Nephron (organoid): ENCODE results near the gene VWA3B.

Experiments used
- H3K27ac Mint-ChIP-seq, 3 experiments: 2 replicates each; pipeline ENCODE4 v1.8.0; 2020; ENCODE audit warnings: mixed read lengths in 3 of 3, mild to moderate bottlenecking in 2 of 3, moderate library complexity in 1 of 3
- H3K27me3 Mint-ChIP-seq: 2 replicates; pipeline ENCODE4 v1.8.0; 2021; ENCODE audit warnings: low read depth, mild to moderate bottlenecking, moderate library complexity, mixed read lengths
- H3K36me3 Mint-ChIP-seq: 2 replicates; pipeline ENCODE4 v1.8.0; 2020; ENCODE audit warnings: low read depth, mixed read lengths
- H3K4me1 Mint-ChIP-seq: 2 replicates; pipeline ENCODE4 v1.8.0; 2020; ENCODE audit warnings: mixed read lengths
- H3K4me3 Mint-ChIP-seq, 3 experiments: 2 replicates each; pipeline ENCODE4 v1.8.0; 2020; ENCODE audit warnings: mild to moderate bottlenecking in 3 of 3, mixed read lengths in 3 of 3, moderate library complexity in 2 of 3
- H3K9me3 Mint-ChIP-seq: 2 replicates; pipeline ENCODE4 v1.8.0; 2020; ENCODE audit warnings: mixed read lengths
- CTCF ChIP-seq, 3 experiments: fragments of 200-600 bp; sonication (generic); IDR thresholded peaks; one replicate each; pipeline ENCODE4 v1.5.0; 2021; ENCODE audit warnings: antibody characterized with exemption in 3 of 3; ENCODE audit not compliant: unreplicated experiment in 3 of 3

The VWA3B gene

GRCh38 chr2:98177986-98178385, 91.0 kb downstream of the VWA3B start:
- H3K36me3 Mint-ChIP-seq, result no peaks in the 10 kb centered on the region
- no peak overlapping the region for H3K27ac Mint-ChIP-seq
- no peak overlapping the region for H3K4me3 Mint-ChIP-seq
- no peak for TF ChIP-seq CTCF (IDR thresholded peaks at IDR 0.05; ENCODE audit: unreplicated experiment in 3 of 3)
- H3K9me3 Mint-ChIP-seq, result no peaks in the 10 kb centered on the region
- H3K27me3 Mint-ChIP-seq, result peaks cover 19% of the 10 kb centered on the region
- peaks cover 9% of the 10 kb centered on the region for H3K4me1 Mint-ChIP-seq

- no peak for TF ChIP-seq CTCF (IDR thresholded peaks at IDR 0.05; ENCODE audit: unreplicated experiment in 3 of 3)
- Mint-ChIP-seq H3K9me3 (no peaks in the 10 kb centered on the region), H3K27ac (no peak overlapping the region), H3K27me3 (peaks cover 17% of the 10 kb centered on the region), H3K36me3 (no peaks in the 10 kb centered on the region), H3K4me1 (peaks cover 5% of the 10 kb centered on the region), H3K4me3 (no peak overlapping the region)
These were observed 93.5 kb downstream of the VWA3B start for GRCh38 chr2:98180456-98180855.

GRCh38 chr2:98181346-98181745, 94.4 kb downstream of the VWA3B start:
- Mint-ChIP-seq H3K27me3 (peaks cover 17% of the 10 kb centered on the region), H3K4me3 (no peak overlapping the region), H3K36me3 (no peaks in the 10 kb centered on the region), H3K4me1 (no peaks in the 10 kb centered on the region), H3K9me3 (no peaks in the 10 kb centered on the region), H3K27ac (no peak overlapping the region)
- no peak for TF ChIP-seq CTCF (IDR thresholded peaks at IDR 0.05; ENCODE audit: unreplicated experiment in 3 of 3)

GRCh38 chr2:98185801-98186200, 98.8 kb downstream of the VWA3B start:
- no peak for TF ChIP-seq CTCF (IDR thresholded peaks at IDR 0.05; ENCODE audit: unreplicated experiment in 3 of 3)
- no peak overlapping the region for H3K27ac Mint-ChIP-seq
- no peaks in the 10 kb centered on the region for H3K4me1 Mint-ChIP-seq
- no peaks in the 10 kb centered on the region for H3K36me3 Mint-ChIP-seq
- no peak overlapping the region for H3K4me3 Mint-ChIP-seq
- no peaks in the 10 kb centered on the region for H3K9me3 Mint-ChIP-seq
- no peaks in the 10 kb centered on the region for H3K27me3 Mint-ChIP-seq

GRCh38 chr2:98187194-98187593, 100.2 kb downstream of the VWA3B start:
- no peaks in the 10 kb centered on the region for H3K27me3 Mint-ChIP-seq
- TF ChIP-seq CTCF (IDR thresholded peaks at IDR 0.05; ENCODE audit: unreplicated experiment in 3 of 3), result no peak
- no peaks in the 10 kb centered on the region for H3K9me3 Mint-ChIP-seq
- no peak overlapping the region for H3K27ac Mint-ChIP-seq
- H3K4me3 Mint-ChIP-seq, result no peak overlapping the region
- H3K4me1 Mint-ChIP-seq, result no peaks in the 10 kb centered on the region
- H3K36me3 Mint-ChIP-seq, result no peaks in the 10 kb centered on the region

- H3K4me1 Mint-ChIP-seq, result no peaks in the 10 kb centered on the region
- no peaks in the 10 kb centered on the region for H3K9me3 Mint-ChIP-seq
- no peaks in the 10 kb centered on the region for H3K27me3 Mint-ChIP-seq
- H3K4me3 Mint-ChIP-seq, result no peak overlapping the region
- H3K27ac Mint-ChIP-seq, result no peak overlapping the region
- no peaks in the 10 kb centered on the region for H3K36me3 Mint-ChIP-seq
- TF ChIP-seq CTCF (IDR thresholded peaks at IDR 0.05; ENCODE audit: unreplicated experiment in 3 of 3), result no peak
These were observed 101.5 kb downstream of the VWA3B start for GRCh38 chr2:98188351-98189046.
